ENCODE measurements around the gene TNNT3. TPM values are rescaled to one million over a fixed set of nuclear protein-coding genes. Genes with fewer than 3 reads are reported as not detected.

The TNNT3 gene
- total RNA-seq, 1 donor from 2014 or later, result not detected

- Mint-ChIP-seq H3K27ac (no peak within 1 kb of the TSS), H3K36me3 (ENCODE audit: insufficient read depth) (no peaks in the 10 kb centered on the region), H3K4me1 (ENCODE audit: low read depth) (no peaks in the 10 kb centered on the region), H3K4me3 (ENCODE audit: low read depth) (no peak within 1 kb of the TSS), H3K9me3 (ENCODE audit: low read depth) (no peaks in the 10 kb centered on the region), H3K27me3 (peaks cover 9% of the 10 kb centered on the region)
- TF ChIP-seq CTCF (IDR thresholded peaks at IDR 0.05; ENCODE audit: unreplicated experiment), result no peak
- no peak for DNase-seq (ENCODE audit: low spot score, unreplicated experiment)
Measured at GRCh38 chr11:1946812-1947484, 27.4 kb downstream of the TNNT3 start, which contains the start of gene MRPL23. TSS of gene MRPL23 (plus strand) at chr11:1947332. CDS start at chr11:1947363, 31 bp downstream.

- no peak for DNase-seq (ENCODE audit: low spot score, unreplicated experiment)
- Mint-ChIP-seq H3K9me3 (ENCODE audit: low read depth) (no peaks in the 10 kb centered on the region), H3K4me1 (ENCODE audit: low read depth) (no peaks in the 10 kb centered on the region), H3K36me3 (ENCODE audit: insufficient read depth) (no peaks in the 10 kb centered on the region), H3K27ac (no peak overlapping the region), H3K4me3 (ENCODE audit: low read depth) (no peak overlapping the region), H3K27me3 (peaks cover 9% of the 10 kb centered on the region)
- no peak for TF ChIP-seq CTCF (IDR thresholded peaks at IDR 0.05; ENCODE audit: unreplicated experiment)
Measured at GRCh38 chr11:1947592-1948237, 28.2 kb downstream of the TNNT3 start.

GRCh38 chr11:1948389-1948788 lies 28.9 kb downstream of the TNNT3 start:
- Mint-ChIP-seq H3K27me3 (peaks cover 9% of the 10 kb centered on the region), H3K9me3 (ENCODE audit: low read depth) (no peaks in the 10 kb centered on the region), H3K36me3 (ENCODE audit: insufficient read depth) (no peaks in the 10 kb centered on the region), H3K4me1 (ENCODE audit: low read depth) (no peaks in the 10 kb centered on the region), H3K4me3 (ENCODE audit: low read depth) (no peak overlapping the region), H3K27ac (no peak overlapping the region)
- no peak for DNase-seq (ENCODE audit: low spot score, unreplicated experiment)
- no peak for TF ChIP-seq CTCF (IDR thresholded peaks at IDR 0.05; ENCODE audit: unreplicated experiment)

GRCh38 chr11:1949302-1949701 lies 29.8 kb downstream of the TNNT3 start:
- Mint-ChIP-seq H3K4me1 (ENCODE audit: low read depth) (no peaks in the 10 kb centered on the region), H3K27ac (no peak overlapping the region), H3K4me3 (ENCODE audit: low read depth) (no peak overlapping the region), H3K36me3 (ENCODE audit: insufficient read depth) (no peaks in the 10 kb centered on the region), H3K27me3 (no peaks in the 10 kb centered on the region), H3K9me3 (ENCODE audit: low read depth) (no peaks in the 10 kb centered on the region)
- no peak for TF ChIP-seq CTCF (IDR thresholded peaks at IDR 0.05; ENCODE audit: unreplicated experiment)
- no peak for DNase-seq (ENCODE audit: low spot score, unreplicated experiment)

- DNase-seq (ENCODE audit: low spot score, unreplicated experiment), result no peak
- H3K4me1 Mint-ChIP-seq (ENCODE audit: low read depth), result no peaks in the 10 kb centered on the region
- no peak for TF ChIP-seq CTCF (IDR thresholded peaks at IDR 0.05; ENCODE audit: unreplicated experiment)
- H3K27ac Mint-ChIP-seq, result no peak overlapping the region
- no peak overlapping the region for H3K4me3 Mint-ChIP-seq (ENCODE audit: low read depth)
- H3K36me3 Mint-ChIP-seq (ENCODE audit: insufficient read depth), result no peaks in the 10 kb centered on the region
- H3K27me3 Mint-ChIP-seq, result no peaks in the 10 kb centered on the region
- H3K9me3 Mint-ChIP-seq (ENCODE audit: low read depth), result no peaks in the 10 kb centered on the region
Measured at GRCh38 chr11:1949922-1950321, 30.4 kb downstream of the TNNT3 start.

Data from progenitor cell of endocrine pancreas (in vitro differentiated cells).